ENCODE data around the gene DNAH8. TPM values are rescaled to one million over a fixed set of nuclear protein-coding genes. Genes with fewer than 3 reads are reported as not detected.

Gene DNAH8
- polyA plus RNA-seq, 3 donors: not detected

DNA sequence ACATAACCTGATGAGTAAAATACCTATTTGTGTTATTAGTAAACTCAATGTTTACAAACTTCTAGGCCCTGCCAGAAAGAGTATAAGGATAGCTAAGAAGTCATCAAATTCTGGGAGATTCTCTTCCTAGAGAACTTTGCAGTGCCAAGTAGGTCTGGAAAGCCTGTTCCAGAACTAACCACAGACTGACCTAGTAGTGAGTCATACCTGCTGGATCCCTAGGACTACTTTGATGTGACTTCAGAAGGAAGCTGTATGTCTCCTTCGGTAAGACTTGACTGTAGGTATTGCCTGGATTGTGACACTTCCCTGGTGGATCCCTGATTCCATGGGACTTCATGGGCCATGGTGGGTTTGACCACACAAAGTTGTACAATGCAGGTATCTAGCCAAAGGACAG, 131.7 kb downstream of the DNAH8 start:
- no peak overlapping the region for H3K27ac ChIP-seq (ENCODE audit: low read depth in 1 of 2, low read length in 2 of 2)
- 100% methylated on average over 1 of the region's 1 CpG for WGBS (ENCODE audit: insufficient coverage)
- H3K27ac Mint-ChIP-seq: no peak overlapping the region
- intact Hi-C loops (cut with micrococcal nuclease): no loop called here
- H3K4me2 ChIP-seq (replicated peaks; ENCODE audit: extremely low read depth, low read length, poor library complexity, severe bottlenecking): no peak overlapping the region
- TF ChIP-seq, protein P1, sequence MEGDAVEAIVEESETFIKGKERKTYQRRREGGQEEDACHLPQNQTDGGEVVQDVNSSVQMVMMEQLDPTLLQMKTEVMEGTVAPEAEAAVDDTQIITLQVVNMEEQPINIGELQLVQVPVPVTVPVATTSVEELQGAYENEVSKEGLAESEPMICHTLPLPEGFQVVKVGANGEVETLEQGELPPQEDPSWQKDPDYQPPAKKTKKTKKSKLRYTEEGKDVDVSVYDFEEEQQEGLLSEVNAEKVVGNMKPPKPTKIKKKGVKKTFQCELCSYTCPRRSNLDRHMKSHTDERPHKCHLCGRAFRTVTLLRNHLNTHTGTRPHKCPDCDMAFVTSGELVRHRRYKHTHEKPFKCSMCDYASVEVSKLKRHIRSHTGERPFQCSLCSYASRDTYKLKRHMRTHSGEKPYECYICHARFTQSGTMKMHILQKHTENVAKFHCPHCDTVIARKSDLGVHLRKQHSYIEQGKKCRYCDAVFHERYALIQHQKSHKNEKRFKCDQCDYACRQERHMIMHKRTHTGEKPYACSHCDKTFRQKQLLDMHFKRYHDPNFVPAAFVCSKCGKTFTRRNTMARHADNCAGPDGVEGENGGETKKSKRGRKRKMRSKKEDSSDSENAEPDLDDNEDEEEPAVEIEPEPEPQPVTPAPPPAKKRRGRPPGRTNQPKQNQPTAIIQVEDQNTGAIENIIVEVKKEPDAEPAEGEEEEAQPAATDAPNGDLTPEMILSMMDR (IDR thresholded peaks at IDR 0.05): no peak
- H3K36me3 Mint-ChIP-seq: no peaks in the 10 kb centered on the region
- H2AFZ ChIP-seq (ENCODE audit: insufficient read depth, low read depth, low read length, poor library complexity, severe bottlenecking): no peak overlapping the region
- H3K4me3 ChIP-seq (replicated peaks in 1 of 3; ENCODE audit: low read depth in 2 of 3, low read length in 3 of 3): no peak overlapping the region
- peaks cover 0 to 3% (median 0%) of the 10 kb centered on the region in 7 donors for H3K9me3 Mint-ChIP-seq
- H3K4me3 Mint-ChIP-seq: no peak overlapping the region
- H3K79me2 ChIP-seq (ENCODE audit: insufficient read depth, low read length): no peaks in the 10 kb centered on the region
- H3K4me1 Mint-ChIP-seq: no peaks in the 10 kb centered on the region
- peaks cover under 1 to 17% (median 3%) of the 10 kb centered on the region in 3 donors for H3K27me3 Mint-ChIP-seq (ENCODE audit: low read depth in 3 of 3)
- H4K20me1 ChIP-seq (ENCODE audit: insufficient read depth, low read length): no peaks in the 10 kb centered on the region
- no peak for DNase-seq
- H3K4me1 ChIP-seq (ENCODE audit: control insufficient read depth in 1 of 2, insufficient read depth in 2 of 2, low read length in 2 of 2): no peaks in the 10 kb centered on the region
- H3K9ac ChIP-seq (ENCODE audit: insufficient read depth, low read length, poor library complexity, severe bottlenecking): no peak overlapping the region
- no peaks in the 10 kb centered on the region for H3K36me3 ChIP-seq (replicated peaks in 1 of 2; ENCODE audit: control insufficient read depth in 1 of 2, insufficient read depth in 2 of 2, low read length in 2 of 2)
- peaks cover 0 to 4% of the 10 kb centered on the region in 2 donors for H3K27me3 ChIP-seq (ENCODE audit: control insufficient read depth in 2 of 2, insufficient read depth in 2 of 2, low read length in 2 of 2)
- no peaks in the 10 kb centered on the region for H3K9me3 ChIP-seq (replicated peaks in 1 of 2; ENCODE audit: control insufficient read depth in 1 of 2, insufficient read depth in 1 of 2, low read length in 2 of 2)

DNA sequence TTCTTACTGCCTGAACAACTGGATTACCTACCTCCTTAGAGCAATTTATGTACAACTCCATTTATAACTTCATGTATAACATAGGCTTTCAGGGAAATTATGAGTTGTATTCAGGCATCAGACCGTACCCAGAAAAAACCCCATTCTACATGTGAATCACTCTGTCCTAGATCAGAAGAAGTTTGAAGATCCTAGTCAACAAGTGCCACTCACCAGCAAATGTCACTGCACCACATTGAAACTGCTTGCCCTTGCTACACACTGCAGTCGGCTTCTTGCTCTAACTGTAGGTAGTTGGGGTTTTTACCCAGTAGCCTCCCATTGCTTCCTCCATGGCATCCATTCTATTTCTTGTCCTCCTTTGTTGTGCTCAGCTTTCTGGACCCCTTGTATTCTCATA, 132.4 kb downstream of the DNAH8 start:
- H3K27ac ChIP-seq (ENCODE audit: low read depth in 1 of 2, low read length in 2 of 2): no peak overlapping the region
- no peak overlapping the region for H3K4me2 ChIP-seq (replicated peaks; ENCODE audit: extremely low read depth, low read length, poor library complexity, severe bottlenecking)
- DNase-seq: no peak
- intact Hi-C loops (cut with micrococcal nuclease): no loop called here
- H2AFZ ChIP-seq (ENCODE audit: insufficient read depth, low read depth, low read length, poor library complexity, severe bottlenecking): no peak overlapping the region
- H3K79me2 ChIP-seq (ENCODE audit: insufficient read depth, low read length): no peaks in the 10 kb centered on the region
- TF ChIP-seq, protein P1 (IDR thresholded peaks at IDR 0.05): no peak
- H3K27me3 Mint-ChIP-seq (ENCODE audit: low read depth in 3 of 3): peaks cover 0 to 18% (median 5%) of the 10 kb centered on the region in 3 donors
- no peaks in the 10 kb centered on the region for H3K4me1 Mint-ChIP-seq
- H3K9ac ChIP-seq (ENCODE audit: insufficient read depth, low read length, poor library complexity, severe bottlenecking): no peak overlapping the region
- H3K4me3 ChIP-seq (replicated peaks in 1 of 3; ENCODE audit: low read depth in 2 of 3, low read length in 3 of 3): no peak overlapping the region
- H3K4me1 ChIP-seq (ENCODE audit: control insufficient read depth in 1 of 2, insufficient read depth in 2 of 2, low read length in 2 of 2): no peaks in the 10 kb centered on the region
- peaks cover 0 to 3% (median 0%) of the 10 kb centered on the region in 7 donors for H3K9me3 Mint-ChIP-seq
- H3K27me3 ChIP-seq (ENCODE audit: control insufficient read depth in 2 of 2, insufficient read depth in 2 of 2, low read length in 2 of 2): peaks cover 0 to 4% of the 10 kb centered on the region in 2 donors
- WGBS (ENCODE audit: insufficient coverage): no CpG with 5 or more reads among the region's 2 CpGs
- H3K4me3 Mint-ChIP-seq: no peak overlapping the region
- no peaks in the 10 kb centered on the region for H3K9me3 ChIP-seq (replicated peaks in 1 of 2; ENCODE audit: control insufficient read depth in 1 of 2, insufficient read depth in 1 of 2, low read length in 2 of 2)
- no peaks in the 10 kb centered on the region for H4K20me1 ChIP-seq (ENCODE audit: insufficient read depth, low read length)
- no peak overlapping the region for H3K27ac Mint-ChIP-seq
- H3K36me3 Mint-ChIP-seq: no peaks in the 10 kb centered on the region
- no peaks in the 10 kb centered on the region for H3K36me3 ChIP-seq (replicated peaks in 1 of 2; ENCODE audit: control insufficient read depth in 1 of 2, insufficient read depth in 2 of 2, low read length in 2 of 2)

Data from CD14-positive monocyte (primary cell).